Hippocampal formation (tissue), 2 donors: ENCODE measurements around the gene ADARB1.

ENCODE experiments used
- DNase-seq, 2 donors: peaks; one replicate each; lab custom pipeline; 2025; lab: John Stamatoyannopoulos, UW

Gene ADARB1

DNA sequence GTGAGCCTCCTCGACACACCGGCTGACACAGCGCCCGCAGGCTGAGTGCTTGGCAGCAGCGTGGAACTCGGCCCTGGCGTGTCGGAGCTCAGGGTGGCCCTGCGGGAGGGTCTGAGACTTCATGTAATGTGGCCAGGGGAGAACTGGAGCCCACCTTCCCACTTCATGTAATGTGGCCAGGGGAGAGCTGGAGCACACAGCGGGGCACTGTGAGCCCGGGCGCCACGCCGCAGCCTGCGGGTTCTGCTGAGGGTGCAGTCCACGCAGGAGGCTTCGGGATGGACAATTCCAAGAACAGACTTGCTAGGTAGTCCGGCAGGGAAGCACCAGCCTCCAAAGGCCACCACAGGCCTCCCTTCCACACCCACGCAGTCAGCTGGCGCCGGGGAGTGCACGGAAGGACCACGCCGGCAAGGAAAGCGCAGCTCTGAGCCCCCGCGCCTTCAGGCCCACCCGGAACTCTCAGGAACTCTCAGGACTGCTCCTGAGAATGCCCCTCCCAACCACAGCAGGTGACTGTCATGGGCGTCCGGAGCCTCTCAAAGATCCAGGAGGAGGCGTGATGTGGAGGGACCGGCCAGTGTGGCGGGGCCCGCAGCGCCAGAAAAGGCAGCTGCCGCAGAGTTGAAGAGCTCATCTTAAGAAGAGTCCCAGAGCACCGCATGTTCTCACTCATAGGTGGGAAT, 19.3 kb upstream of the ADARB1 start:
- no peak for DNase-seq

DNA sequence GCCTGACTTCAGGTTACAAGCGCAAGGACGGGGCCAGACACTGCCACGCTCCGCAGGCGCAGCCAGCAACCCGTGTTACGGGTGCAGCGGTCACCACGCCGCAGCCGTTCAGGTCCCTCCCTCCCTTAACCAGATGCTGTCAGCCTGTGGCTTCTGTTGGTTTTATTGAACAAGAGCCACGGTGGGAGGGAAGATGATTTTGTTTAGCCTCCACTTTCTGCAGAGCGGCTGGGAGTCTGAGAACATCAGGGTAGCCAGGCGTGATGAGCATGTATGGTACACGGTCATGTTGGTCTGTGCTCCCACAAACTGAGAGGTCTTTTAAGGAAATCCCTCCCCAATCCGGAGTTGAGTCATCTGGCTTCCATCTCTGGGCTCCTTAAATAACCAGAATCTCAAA, 18.5 kb upstream of the ADARB1 start:
- no peak for DNase-seq

DNA sequence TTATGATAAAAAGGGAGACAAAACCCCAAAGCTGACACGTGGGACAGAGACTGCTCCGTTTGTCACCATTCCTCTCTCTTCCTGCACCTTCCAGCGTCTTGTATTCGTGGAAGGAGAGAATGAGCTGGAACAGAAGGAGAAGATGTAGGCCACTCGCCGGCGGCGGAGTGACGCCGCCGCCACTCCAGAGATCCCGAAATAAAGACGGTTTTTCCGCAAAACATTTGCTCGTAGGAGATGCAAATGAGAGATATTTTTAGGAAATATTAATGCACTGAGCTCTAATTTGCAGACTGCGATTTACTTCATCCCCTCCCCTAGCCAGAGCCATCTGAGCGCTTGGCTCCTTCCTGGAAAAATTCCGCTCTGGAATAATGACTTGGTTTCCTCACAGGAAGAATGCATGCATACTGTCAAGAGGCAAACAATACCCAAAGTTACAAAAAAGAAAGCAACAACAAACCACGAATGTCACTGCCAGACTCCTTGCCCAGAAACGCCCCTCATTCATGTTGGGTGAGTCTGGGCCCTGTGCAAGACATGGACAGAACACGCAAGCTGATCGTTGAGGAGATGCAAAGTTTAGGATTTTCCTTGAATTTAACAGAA, 18.0 kb upstream of the ADARB1 start:
- DNase-seq: no peak

DNA sequence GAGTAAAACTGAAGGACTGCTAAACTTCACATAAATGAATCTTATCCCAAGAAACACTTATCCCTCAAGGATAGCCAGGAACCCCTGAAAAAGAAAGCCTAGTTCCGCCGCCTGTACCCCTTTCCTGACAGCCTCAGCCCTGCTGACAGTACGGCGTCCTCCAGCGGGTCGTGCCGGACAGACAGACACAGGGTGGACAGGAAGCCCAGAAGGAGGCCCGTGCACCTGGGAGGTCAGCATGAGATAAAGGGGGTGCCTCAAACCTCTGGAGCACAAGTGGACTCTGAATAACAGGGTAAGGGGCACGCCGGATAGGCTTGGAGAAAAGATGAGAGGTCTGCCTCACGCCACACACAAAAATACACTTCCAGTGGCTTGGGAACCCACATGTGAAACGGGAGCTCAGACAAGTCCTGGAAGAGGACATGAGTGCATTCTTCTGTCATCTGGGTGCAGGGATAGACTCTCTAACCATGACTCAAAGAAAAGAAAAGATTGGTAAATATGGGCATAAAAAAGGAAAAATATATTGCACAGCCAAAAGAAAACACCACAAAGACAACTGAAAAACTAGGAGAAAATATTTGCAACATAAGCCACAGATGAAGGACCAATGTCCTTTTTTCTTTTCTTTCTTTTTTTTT, 17.3 kb upstream of the ADARB1 start:
- no peak for DNase-seq

DNA sequence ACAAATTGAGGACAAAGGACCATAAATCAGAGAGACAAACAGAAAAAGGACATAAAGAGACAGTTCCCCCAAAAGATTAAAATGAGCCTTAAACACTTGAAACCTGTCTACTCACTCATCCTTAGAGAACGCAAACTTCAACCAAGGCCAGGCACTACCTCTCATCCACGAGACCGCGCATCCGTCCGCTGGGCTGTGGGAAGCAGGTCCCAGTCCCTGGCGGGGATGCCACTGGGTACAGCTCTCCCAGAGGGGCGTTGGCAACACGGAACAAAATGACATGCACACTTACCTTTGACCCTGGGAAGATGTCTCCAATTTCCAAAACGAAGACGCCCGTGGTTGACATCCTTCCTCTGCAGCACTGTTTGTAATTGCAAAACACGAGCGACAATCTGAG, 16.5 kb upstream of the ADARB1 start:
- DNase-seq: no peak

DNA sequence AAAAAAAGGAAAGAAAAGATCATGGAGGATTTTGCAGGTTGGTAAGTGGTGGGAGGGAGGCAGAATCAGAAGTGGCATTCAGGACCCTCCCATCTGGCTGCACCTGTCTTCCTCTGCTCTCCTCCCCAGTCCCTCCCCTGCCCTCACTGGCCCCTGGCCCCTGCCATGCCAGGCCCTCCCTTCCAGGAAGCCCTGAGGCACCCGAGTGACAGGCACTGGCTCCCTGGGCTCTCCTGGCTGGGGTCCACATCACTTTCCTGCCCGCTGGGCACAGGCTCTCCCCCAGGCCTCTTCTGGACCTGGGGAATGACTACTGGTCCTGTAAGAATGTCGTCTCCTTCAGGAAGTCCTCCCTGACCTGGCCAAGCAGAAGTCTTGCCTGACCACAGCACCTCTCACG, 15.3 kb upstream of the ADARB1 start:
- DNase-seq: no peak

DNA sequence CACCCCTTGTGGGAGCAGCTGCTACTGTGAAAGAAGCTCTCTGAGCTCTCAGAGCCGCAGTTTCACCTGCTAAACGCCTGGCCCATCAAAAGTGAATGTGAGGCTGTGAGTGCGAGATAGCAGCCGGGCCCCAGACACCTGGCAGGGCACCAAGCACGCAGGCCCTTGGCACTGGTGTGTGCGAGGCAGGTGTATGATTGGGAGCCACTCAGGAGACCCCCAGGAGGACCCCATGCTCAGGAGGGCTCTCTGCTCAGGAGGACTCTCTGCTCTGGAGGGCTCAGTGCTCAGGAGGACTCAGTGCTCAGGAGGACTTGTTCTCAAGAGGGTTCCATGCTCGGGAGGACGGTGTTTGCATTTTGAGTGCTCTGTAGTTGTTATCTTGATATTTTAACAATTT, 14.3 kb upstream of the ADARB1 start:
- DNase-seq: no peak

DNA sequence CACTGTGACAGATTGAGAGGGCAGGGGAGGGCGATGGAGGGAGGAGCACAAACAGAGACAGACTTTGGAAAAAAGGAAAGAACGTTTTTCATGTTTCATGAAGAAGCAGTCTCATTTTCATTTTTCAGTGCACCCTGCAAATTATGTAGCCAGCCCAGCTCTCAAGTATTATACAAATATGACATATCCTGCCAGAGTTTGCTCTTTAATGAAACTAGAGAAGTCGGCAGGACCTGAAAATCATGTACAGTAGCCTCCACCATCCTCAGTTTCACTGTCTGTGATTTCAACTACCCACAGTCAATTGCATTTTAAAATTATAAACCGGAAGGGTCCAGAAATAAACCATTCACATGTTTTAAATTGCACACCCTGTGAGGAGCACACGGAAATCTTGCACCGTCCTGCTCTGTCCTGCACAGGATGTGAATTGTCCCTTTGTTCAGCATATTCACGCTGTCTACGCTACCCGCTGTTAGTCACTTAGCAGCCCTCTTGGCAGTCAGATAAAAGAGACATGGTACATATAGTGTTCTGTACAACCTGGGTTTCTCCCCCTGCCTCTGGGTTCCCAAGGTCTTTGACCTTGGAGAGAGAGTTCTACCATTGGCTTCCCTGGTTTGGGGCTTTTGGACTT, 13.6 kb upstream of the ADARB1 start:
- no peak for DNase-seq

DNA sequence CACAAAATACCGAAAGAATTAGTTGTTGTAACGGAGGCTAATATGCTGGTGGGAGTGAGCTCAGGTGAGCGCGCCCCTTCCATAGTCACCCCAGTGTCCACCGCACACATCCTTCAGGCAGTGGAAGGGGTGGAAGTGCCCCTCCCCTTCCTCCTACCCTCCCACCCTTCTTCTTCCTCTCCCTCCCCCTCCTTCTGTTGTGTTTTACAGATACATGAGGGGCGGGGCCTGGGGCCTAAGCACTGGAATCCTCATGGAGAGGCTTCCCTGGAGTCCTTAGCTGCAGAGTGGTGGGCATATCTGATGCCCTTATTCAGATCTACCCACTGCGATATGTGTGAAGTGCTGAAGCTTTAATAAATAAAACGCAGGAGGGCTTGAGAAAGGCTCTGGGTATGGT, 10.3 kb upstream of the ADARB1 start:
- DNase-seq: no peak

DNA sequence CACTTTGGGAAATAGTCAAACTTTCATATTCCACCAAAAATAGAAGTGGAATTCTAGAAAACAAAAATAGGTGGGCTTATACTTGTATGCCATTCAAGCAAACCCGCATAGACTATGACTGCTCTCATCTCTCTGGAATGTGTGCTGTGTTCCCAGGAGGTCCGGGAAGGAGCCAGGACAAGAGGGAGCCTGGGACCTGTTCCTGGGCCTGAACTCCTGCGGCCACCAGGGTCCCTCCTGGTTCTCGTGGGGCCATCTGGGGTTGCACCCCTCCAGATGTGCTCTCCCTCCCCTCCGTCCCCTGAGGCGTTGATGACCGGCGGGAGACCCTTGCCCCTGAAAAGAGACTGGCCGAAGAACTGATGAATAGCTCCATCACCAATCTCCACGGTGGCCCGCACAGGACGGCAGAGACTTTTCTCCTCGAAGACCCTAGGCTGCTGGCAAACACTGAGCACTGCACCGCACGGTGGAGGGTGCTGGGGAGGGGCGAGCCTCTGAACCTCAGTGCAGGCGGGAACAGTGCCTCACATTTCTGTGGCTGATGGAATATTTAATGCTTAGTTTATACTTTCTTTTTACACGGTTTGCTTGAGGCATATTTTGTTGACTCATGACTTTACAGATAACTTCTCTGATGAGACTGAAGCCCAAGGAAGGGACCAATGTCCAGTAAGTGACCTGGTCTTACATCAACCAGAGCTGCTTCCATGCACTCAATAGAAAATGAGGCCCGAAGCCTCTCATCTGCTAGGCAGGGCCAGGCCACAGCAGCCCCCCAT, 9.6 kb upstream of the ADARB1 start:
- no peak for DNase-seq

DNA sequence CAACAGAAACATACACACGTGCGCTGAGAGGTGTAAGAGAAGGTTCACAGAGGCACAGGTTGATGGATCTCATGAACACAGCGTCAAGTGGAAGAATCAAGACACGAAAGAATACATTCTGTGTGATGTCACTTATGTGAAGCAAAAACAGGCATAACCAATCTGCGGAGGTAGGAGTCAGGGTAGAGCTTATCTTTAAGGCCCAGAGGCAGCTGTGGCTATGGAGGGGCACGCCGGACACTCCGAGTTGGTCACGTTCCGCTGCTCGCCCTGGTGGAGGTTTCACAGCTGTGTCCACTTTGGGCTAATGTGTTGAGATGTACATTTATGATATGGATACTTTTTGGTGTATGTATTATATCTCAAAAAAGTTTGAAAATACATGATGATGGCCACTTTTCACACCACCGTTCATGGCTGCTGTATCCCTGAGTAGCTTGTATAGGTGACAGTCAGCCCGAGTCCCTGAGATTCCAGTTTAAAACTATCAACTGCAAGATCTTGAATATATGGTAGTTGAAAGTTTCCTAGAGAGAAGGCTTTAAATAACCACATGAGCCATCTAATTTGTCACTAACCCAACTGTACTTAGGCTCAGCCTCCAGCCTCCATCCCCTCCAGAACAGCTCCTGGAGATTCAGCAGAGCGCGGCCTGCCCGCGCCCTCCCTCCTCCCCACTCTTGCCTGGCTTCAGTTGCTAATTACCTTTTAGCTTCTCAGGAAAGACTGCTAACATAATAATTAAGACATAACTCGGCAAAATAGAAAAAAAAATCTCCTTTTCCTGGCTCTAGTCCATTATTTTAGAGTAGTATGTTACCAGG, 6.7 kb upstream of the ADARB1 start:
- DNase-seq: no peak

DNA sequence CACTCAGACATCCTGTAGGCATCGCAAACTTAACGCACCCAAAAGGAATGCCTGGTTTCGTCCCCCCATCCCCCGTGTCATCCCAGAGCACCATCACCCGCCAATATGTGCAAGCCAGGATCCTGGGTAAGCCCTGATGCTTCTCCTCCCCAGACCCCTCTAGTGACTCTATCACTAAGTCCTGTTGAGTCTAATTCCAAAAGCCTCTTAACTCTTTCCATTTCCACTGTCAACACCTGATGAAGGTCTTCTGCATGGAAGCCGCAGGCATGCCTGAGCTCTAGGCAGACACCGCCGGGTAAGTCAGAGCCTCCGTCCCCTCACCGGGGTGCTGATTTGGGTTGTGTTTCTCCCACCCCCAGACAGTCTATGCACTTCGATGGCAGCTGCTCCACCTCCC, 5.3 kb upstream of the ADARB1 start:
- no peak for DNase-seq

DNA sequence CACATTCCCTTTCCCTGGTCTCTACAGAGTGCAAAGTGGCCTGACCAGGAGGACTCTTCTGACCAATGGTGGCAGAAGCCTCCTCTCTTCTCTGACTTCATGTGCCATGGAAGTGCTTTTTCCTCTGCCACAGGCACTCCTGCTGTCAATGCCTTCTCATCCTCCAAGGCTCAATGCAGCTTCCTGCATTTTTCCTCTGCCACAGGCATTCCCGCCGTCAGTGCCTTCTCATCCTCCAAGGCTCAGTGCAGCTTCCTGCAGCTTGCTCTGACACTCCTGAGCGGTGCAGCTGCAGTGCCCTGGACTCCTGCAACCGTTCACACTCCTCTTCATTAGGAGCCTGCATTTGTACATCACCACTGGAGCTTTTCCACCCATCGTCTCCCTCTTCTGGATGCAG, 4.7 kb upstream of the ADARB1 start:
- no peak for DNase-seq

DNA sequence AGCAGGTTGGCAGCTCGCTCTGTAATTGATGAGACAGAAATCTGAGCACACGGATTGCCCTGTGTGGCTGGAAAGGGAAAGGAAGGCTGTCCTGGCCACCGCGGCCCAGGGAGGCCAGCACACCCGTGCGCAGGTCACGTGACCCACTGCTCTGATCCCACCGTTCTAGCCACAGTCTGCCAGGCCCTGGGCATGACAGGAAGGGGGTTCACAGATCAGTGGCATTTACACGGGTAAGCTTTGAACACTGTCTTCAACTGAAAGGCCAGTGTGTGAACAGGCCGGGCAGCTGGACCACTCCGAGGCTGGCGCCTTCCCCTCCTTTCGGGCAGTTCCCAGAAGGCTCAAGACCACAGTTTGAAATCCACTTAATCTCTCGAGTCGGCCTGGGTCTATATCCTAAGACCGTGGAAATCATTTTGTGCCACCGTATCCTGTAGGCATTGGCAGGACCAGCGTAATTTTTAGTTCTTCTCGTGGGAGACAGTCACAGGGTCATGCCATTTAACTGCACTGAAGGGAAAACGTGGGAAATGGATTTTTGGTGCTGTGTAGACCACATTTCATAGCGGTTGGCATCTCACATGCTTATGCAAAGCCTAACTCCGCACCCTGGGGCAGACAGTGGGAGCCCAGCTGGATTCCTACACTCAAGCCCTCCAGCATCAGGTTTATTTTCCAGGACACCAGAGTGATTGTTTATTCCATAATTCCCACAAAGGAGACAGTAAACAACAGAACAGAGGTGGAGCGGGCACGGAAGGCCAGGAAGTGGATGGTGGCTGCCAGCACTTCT, 3.1 kb upstream of the ADARB1 start:
- DNase-seq: no peak

DNA sequence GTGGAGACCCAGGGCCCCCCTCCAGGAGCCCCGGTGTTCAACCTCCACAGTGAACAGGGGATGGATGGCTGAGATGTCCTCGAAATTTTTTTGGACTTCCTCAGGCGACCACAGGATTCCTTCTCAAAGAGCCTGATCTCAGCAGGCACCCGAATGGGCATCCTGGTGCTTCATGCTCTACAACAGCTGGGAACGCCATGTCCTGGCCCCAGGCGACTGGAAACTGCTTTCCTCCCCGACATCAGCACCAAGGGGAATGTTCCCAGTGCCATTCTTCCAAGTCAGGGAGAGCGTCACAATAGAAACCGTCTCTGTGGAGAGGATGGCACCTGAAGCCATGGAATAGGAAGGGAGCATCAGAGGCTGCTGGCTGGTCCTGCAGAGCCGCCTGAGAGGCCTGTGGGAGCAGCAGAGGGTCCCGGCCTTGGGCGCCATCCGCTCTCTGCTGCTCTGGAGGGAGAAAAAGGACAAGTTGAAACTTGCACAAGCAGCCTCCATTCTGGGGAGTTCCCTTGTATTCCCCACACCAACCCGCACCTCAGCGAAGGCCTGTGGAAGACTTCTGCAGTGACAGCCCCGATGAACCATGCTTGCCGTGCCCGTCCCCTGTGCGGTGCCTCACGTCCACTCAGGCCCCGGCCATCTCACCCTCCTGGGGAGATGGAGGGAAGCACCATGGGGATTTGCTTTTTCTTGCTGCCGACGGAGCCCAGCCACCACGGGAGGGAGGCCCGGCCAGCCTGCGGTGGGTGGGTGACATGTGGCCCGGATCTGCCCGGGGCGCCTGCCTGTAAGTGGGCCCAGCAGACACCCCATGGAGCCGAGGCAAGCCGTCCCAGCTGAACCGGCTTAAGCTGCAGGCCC, 2.3 kb upstream of the ADARB1 start:
- DNase-seq: no peak

DNA sequence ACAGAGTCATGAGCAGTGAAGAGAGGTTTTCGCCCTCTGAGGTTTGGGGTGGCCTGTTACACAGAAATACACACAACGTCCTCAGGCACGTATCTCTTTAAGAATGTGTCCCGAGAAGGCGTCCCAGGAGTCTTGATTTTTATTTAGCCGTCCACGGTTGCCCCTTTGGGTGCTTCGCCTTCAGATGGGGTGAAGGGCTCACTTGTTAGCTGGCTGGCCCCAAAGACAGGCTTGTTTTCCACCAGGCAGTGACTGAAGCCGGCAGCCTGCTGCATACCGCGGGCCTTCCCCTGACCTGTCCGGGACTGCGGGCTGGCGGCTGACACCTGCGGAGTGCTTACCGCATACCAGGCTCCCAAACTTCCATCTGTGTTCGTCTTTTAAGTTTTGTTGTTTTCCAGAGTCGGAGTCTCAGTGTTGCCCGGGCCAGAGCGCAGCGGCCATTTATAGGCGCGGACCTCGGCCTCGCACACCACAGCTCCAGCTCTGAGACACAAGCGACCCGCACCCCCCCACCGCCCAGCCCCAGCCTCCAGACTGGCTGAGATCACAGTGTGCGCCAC, 1.6 kb upstream of the ADARB1 start:
- DNase-seq: no peak

DNA sequence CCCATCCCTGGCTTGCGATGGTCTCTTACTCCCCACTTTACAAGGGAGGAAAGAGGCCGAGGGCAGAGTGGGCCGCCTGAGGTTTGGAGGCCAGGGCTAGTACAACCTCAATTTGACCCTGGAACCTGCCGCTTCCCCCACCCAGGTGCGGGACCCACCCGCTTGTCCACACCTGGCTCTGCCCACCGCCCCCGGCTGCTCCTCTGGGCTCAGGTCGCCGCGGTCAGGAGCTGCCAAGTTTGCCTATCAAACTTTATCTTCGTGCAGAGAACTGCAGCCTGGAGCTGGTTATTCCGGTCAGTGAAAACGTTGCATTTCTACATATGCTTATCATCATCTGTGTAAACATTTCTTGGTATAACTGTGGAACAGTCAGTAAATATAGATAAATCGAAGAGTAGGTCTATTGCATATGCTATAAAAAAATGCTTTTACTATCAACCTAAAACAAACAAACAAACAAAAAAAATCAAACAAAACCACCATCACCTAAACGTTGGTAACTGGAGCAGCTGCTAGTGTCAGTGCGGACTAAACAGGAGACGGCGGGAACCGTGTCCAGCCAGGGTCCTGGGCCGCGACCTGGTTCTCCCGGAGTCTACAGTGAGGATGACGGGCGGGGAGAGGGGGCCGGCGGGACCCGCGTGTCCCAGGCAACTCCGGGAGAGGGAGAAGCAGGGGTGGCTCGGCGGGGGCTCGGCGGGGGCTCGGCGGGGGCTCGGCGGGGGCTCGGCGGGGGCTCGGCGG, 906 bp upstream of the ADARB1 start:
- DNase-seq: no peak

DNA sequence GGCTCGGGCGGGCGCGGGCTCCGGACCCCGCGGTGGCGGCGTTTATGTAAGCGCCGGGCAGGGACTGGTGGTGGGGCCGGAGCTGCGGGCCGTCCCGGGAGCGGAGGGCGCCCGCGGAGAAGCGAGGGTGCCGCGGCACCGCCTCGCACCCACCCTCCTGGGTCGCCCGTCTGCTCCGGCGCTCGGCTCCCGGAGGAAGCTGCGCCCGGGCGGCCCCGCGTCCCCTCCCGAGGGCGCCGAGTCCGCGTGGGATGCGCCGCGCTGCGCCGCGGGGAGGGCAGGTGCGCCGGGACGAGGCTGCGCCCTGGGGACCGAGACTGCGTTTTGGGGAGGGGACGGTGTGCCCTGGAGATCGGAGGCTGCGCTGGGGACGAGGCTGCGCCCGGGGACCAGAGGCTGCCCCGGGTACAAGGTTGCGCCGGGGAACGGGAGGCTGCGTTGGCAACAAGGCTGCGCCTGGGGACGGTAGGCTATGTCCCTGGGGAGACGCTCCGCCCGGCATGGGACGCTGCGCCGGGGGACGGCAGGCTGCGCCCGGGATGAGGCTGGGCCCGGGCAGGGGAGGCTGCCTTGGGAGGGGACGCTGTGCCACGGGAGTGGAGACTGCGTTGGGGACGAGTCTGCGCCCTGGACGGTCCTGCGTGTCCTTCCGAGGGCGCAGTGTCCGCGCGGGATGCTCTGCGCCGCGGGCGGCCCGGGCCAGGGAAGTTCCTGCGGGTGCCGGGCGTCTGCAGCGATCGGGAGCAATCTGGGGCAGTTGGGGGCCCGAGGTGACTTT, 627 bp downstream of the ADARB1 start:
- DNase-seq: no peak
